GM21381 (cell line): ENCODE results near the gene FREM2.
A peak's percentile ranks its signal among the peaks of the same experiment; 100 is the strongest.

Experiments used
- ATAC-seq: cut with Tn5 transposase; IDR thresholded peaks from one replicate; pipeline ENCODE4 v1.9.1; 2021; ENCODE audit warnings: mild to moderate bottlenecking, moderate library complexity; ENCODE audit not compliant: unreplicated experiment

The FREM2 gene

DNA sequence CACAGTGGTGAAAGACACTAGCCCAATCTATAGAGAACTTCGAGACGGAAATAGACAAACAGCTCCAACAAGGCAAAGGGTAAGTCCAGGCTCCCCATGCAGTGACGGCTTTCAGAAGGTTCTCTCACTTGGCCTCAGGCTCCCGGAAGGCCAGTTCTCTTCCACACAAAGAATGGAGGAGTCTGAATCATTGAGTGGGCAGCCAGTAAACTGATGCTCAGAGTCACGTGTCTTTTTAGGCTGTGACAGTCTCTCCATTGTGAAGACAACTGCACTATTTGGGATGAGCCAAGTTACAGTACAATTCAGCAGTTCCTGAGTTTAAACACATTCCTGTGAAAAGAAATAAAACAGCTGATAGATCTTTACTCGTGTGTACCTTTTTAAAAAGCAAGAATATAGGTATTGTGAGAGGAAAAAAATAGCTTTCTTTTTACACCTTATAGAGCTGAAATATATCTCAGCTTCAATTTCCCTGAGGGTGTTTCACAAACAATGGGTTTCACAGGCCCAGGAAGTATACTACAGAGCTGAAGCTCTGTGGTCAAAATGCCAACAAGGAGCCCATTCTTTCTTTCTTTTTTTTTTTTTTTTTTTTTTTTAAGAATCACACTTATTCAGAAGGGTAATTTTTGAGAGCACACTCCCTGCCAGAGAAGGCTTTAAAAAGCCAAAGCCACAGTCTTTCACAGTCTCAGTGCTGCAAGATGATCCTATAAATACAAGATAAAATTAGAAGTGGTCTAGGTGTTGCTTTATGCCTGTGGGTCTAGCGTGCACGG is 135.1 kb downstream of the FREM2 start:
- no peak for ATAC-seq

DNA sequence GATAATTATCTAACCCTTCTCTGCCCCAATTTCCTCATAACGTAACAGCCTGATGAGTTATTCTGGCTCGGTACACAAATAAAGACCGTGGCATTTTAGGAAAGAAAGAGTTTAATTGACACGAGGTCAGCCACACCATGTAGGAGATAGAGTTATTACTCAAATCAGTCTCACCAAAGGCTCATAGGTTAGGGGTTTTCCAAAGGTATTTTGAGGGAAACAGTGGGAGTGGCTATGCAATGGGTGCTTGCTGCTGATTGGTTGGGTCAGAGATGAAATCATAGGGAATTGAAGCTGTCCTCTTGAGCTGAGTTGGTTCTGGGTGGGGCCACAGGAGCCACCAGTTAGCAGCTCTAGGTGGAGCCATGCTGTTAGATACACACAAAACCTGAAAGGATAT is 137.5 kb downstream of the FREM2 start:
- no peak for ATAC-seq

DNA sequence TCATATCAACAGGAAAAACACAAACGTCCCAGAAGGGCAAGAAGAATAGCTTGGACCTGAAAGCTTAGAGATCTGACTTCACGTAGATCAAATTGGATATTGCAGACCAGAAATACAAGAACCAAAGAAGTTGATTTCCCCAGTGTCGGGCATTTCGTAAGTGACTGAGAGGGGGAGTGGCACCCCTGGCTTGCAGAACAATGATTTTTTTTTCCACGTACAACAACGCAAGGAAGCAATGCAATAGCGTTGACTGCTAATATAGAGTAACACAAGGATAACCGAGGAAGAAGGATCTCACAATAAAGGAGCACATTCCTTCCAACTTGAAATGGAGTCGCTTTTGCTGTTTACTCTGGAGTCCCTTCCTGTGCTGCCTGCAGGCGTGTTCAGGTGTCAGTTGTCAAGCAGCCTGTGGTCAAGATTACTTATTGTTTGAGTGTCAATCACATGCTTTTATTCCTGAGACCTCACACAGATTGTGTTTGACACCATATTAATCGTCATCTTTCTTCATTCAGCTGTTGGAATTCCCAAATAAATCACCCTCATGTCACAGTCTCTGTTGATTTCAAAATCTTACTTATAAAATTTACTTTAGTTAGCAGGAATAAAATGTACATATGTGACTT is 139.4 kb downstream of the FREM2 start:
- ATAC-seq: no peak

- ATAC-seq: no peak
Observed at GRCh38 chr13:38830442-38831045, 143.7 kb downstream of the FREM2 start.

GRCh38 chr13:38844581-38844980 is 157.7 kb downstream of the FREM2 start:
- no peak for ATAC-seq

- ATAC-seq: no peak
Observed at GRCh38 chr13:38848360-38848759, 161.5 kb downstream of the FREM2 start.

DNA sequence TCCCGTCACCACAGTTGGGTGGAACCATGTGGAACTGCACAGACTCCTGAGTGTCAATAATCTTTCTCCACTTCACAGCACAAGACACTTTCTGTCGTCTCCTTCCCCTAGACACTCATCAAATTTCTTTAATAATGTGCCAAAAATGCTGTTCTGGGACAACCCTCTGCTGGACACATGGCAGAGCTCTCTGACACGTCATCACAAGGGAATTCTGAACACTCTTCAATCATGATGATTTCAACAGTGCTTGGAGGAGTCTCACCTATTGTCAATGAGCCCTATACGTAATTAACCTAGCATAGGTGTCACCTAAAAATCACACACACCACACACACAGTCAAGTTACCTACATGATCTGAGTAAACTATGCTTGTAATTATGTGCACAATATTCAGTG is 162.4 kb downstream of the FREM2 start:
- ATAC-seq: no peak

DNA sequence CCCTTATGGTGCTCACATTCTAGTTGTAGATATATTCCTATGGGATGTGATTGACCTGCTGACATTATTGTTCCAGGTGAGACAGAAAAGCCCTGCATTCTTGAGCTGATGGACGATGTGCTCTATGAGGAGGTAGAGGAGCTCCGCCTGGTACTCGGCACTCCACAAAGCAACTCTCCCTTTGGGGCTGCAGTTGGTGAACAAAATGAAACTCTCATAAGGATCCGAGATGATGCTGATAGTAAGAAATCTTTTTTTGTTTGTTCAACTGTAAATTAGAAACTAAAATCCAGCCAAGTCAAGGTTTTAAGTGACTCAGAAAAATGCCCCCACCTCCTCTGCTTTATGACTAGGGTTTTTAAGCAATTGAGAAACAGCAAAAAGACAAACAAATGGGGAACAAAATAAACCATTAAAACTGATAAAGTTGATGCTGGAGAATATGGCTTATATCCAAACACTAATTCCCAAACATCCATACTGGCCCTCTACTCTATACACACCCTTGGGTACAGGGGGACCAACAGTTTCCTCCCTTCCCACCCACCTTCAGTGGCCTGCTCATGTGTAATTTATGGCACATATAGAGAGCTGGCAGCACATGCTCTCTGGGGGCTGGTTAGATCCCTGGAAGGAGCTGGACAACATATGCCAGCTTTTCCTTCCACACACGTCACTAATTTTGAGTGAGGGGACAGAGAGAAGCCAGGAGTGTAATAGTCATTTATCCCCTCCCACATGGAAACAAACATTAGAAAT is 164.2 kb downstream of the FREM2 start:
- ATAC-seq: peak; percentile 82

DNA sequence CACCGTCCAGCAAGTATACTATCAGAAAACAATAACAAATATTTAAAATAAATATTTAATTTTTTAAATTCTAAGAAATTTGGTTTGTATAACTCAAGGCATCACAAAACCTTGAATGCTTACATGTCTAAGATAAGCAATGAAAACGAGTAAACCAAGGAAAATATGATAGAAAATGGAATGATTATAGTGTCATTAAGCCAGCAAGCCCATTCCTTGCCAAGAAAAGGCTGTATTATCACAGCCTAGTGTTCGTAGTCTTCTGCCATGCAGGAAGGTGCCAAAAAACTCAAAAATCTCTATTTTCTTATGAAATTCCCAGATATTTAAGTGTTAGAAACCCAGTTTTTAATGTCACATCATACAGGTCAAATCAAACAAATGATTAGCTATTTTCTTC is 167.3 kb downstream of the FREM2 start:
- ATAC-seq: no peak

DNA sequence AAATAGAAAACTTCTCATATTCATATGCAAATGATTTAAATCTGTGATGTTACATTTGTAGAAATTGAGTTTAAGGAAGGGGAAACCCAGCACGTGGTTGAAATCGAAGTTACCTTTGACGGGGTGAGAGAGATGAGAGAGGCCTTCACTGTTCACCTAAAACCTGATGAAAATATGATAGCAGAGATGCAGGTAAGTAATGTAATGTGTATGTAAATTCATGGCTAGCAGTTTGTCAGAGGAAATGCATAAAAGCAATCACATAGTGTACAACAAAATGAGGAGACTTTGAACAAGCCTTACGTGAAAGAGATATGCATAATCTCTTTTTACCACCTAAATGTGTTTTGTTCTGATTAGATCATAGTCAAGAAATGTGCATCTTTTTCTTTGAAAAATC is 169.2 kb downstream of the FREM2 start:
- ATAC-seq: no peak

DNA sequence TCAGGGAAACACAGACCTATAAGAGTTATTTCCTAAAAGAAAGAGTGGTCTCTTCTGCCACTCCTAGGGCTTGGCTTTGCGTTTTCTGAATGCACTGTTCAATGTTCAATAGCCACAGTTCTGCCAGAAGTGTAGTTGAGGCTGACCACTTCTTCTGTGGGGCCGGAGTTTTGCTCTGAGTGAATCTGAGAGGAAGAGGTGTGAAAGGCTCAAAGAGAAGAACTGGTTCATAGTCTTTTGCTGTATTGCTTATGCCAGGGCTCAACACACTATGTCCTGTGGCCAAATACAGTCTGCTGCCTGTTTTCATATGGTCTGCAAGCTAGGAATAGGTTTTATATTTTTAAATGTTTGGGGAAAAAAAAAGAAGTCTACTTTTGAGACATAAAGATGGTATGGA is 175.6 kb downstream of the FREM2 start:
- no peak for ATAC-seq

GRCh38 chr13:38863536-38863935 is 176.7 kb downstream of the FREM2 start:
- ATAC-seq: no peak

DNA sequence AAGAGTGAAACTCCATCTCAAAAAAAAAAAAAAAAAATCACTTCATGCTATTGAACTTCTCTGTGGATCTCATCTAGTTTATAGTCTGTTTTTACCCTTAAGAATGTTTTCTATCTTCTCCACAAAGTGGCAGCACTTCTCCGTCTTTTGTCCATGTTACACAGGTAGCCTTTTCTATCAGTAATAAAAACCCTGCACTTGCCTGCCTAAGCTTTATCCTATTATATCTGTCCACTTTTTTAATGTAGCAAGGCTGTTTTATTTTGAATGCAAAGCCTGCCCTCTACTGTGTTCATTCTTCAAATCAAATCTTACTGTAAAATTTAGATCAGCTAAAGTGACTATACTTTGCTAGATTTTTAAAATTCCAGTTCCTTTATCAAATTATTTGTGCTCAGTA is 179.8 kb downstream of the FREM2 start:
- no peak for ATAC-seq

DNA sequence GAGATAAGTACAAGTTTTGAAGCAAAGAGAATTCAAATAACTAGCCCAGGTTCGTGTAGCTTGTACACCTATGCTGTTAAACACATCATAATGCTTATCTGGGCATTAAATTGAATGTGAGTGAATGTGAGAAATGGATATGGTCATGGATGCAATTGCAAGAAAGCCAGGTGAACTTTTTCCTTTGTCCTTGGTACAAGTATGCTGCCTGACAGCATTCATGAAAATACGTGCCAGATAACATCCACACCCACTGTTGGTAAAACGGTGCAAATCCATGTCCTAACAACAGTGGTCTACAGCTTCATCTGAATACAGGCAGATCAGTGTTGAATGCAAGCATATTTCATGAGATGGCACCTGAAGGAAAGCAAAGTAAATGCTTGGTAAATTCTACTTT is 181.5 kb downstream of the FREM2 start:
- ATAC-seq: no peak

GRCh38 chr13:38868870-38869269 is 182.0 kb downstream of the FREM2 start:
- ATAC-seq: no peak

DNA sequence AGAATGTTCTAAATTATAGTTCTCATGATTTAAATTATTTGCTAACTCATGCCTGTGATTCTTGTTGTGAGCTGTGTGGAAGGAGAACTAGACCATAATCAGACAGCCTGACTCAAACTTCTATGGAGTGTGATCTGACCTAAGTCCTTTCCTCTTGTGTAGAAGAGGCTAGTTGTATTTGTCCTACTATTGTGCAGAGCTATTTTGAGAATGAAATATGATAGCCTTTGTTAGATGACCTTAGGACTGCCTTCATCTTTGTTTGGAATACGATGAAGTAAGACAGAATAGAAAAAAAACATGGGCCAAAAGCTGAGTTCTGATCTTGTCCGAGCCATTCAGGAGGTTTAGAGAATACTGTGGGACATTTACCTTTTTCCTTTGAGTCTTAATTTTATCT is 184.4 kb downstream of the FREM2 start:
- no peak for ATAC-seq

GRCh38 chr13:38872693-38873092 is 185.8 kb downstream of the FREM2 start:
- peak; percentile 74 for ATAC-seq

DNA sequence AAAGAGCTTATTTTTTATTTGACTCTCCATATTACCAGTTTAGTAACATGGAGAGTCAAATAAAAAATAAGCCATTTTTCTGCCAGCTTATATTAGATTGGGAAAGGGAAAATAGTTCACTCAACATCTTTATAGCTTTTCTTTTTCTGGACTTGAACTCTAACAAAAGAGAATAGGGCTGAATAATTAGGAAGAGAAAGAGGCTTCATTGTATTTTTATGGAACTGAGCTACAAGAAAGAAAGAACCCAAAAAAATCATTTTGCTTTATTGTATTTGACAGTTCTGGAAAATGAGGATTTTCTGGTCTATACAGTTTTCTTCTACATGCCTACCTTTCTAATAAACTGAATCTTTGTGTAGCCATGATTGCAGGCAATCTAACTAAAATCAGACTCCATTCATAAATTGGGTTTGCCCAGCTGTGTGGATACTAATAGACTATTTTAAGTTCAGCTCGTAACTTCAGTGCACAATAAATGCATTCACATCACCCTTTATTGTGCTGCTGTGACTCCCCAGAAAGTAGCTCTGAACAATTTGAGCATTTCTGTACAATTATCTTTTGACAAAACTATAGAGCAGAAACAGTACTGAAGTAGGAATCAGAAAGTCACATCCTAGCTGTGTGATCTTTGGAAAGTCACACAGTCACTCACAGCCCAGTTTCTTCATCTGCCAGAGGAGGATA is 188.5 kb downstream of the FREM2 start:
- no peak for ATAC-seq

- no peak for ATAC-seq
Observed at GRCh38 chr13:38879278-38879677, 192.4 kb downstream of the FREM2 start.

DNA sequence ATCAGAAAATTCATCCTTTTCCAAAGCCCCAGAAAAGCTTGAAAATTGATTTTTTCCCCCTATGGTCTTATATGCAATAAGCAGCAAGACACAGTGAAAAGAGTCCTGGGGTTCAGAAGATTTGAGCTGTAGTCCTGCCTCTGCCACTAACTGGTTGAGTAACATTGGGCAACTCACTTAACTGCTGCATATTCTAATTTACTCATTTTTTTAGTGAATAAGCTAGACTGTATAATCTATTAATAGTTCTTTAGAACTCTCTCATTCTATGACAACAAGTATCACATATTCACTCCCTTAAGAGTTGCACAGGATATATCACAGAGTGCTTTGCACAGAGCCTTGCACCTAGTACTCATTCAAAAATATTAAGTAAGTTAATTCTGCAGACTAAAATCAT is 192.9 kb downstream of the FREM2 start:
- no peak for ATAC-seq

GRCh38 chr13:38880397-38880796 is 193.5 kb downstream of the FREM2 start:
- ATAC-seq: no peak
